HG03097 (cell line): ENCODE results near the gene FTO.
"Not testable (repeated sequence)": the region's sequence is repeated elsewhere in the genome, so short reads cannot be mapped to it uniquely, and the experiment has no call there.

ENCODE experiments used
- ATAC-seq: cut with Tn5 transposase; IDR thresholded peaks from one replicate; pipeline ENCODE4 v1.9.1; 2021; ENCODE audit not compliant: unreplicated experiment, low FRiP score

The FTO gene

DNA sequence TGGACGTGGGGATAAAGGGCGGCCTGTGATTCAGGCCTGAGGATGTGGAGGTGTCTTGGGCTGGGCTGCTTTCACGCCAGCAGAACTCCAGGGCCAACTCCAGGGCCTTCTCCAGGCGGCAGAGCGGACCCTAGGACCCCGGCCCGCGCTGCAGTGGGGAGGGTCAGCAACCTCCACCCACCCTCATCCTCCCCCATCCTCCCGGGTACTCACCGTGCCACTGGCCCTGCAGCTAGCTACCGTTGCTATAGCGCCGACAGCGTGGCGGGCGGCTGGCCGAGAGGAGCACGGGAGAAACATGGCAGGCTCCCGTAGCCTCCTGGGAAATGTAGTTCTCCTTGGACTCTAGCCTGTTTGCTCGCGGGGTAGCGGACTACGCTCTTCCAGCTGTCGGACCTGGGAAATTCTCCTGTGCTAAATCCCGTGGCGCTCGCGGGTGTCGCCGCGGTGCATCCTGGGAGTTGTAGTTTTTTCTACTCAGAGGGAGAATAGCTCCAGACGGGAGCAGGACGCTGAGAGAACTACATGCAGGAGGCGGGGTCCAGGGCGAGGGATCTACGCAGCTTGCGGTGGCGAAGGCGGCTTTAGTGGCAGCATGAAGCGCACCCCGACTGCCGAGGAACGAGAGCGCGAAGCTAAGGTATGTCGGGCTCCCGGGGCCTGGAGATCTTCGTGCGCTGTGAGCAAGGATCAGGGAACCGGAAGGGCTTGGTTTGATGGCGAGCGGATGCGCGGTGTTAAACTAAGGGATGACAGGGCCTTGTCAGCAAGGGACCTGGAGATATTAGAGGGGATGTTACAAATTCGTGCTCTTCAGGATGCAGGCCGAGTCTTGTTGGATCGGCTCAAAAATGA lies at the start of gene FTO, which contains the start of gene RPGRIP1L:
TSS of gene FTO (plus strand) at position 567 of the 855 bp plus-strand sequence.
TSS of gene RPGRIP1L (minus strand) at position 270 of the 855 bp plus-strand sequence. CDS start 3,136 bp downstream, outside the sequence.
- ATAC-seq = peak; percentile 99

DNA sequence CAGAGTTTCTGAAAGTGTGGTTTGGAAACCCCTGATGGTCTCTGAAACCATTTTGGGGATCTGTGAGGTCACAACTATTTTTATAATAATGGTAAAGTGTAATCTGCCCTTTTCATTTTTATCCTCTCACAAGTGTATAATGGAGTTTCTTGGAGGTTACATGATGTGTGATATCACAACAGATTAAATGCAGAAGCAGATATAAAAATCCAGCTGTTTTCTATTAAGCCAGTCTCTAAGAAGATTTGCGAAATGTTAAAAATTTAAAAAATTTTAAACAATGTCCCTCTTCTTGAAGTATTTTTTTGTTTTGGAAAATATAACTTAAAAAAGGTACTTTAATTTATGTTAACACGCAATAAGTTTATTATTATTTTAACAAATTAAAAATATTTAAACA lies 49.0 kb upstream of the FTO start:
- ATAC-seq = no peak

DNA sequence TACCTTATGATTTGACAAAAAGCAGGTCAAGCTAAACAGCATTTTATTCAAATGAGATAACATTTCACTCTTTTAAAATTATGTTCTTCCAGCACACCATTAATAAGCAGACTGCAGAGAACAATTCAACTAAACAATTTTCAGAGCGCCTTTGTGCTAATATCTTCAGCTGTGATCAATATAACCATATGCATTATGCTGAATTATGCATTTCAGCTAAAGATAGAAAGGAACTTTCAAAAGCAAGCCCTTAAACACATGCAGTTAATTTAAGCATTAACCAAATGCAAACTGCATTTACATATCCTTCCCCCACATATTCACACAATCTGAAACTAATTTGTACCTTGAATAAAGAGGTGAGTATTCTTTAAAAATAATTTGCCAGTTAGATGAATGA lies 41.9 kb upstream of the FTO start:
- no peak for ATAC-seq

DNA sequence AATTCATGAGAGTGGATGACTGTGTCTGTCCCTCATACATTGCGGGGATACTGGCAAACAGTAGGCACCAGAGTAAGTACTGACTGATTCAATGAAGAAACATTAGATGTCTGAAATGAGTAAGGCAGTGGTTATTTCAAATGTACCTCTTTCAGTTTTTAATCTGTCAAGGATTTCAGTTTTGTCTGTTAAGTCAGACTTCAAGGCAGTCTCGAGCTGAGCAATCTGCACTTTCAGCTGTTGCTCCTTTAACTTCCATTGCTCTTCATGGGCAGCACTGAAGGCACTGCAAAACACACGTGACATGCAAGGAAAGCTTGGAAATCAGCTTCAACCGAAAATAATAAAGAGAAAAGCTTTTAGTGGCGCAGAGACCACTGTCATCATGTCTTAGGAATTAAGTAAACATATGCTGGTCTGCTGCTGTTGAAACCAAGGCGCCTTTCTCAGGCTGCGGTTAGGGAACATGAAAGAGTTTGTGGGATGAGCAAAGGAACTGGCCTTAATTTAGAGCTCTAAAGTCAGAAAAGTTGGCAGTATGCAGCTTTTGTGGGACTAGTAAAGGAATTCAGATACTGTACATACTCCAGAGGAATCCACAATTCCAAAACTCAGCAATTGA lies 39.1 kb upstream of the FTO start:
- ATAC-seq = peak; percentile 50

DNA sequence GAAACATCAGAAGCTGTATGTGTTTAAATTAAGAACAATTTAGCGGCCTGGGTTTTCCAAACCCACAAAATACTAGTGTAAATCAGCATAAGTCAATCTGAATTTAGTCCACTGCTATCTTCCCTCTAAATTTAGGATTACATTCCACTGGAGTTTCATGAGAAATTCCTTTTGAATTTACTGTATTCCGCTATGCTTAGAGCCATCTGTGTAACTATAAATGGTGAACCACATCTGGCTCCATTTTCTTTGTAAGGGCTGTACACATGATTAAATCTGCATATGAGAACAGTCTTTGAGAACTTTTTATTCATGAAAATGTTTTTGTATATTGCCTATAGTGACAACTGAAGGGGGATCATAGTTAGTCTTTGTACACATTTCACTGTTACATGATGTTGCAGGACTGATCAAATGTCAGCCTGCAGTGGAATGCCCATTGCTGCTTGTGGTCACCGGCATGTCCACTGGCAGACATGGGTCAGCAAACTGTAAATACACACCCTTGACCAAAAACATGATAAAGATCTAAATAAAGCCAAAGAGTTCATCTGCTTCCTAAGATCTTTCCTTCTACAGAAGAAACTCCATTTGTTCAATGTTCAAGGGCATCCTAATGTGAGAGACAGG lies 37.1 kb upstream of the FTO start:
- ATAC-seq = no peak

DNA sequence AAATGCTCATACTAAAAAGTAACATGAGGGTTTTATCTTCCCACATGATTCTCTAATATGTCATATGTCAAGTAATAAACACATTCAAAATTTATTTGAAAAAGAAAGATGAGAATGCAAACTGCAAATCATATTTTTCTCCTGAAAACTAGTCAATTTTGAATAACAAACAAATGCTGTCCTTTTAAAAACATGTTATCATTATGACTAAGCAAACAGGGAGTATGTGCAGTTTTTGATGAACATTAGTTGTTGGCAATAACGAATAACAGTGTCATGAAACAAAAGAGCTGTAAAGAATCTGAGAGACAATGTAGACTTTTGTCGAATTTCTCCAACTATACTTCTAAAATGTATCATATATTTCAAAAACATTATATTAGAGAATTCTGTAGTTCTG lies 35.1 kb upstream of the FTO start:
- no peak for ATAC-seq

DNA sequence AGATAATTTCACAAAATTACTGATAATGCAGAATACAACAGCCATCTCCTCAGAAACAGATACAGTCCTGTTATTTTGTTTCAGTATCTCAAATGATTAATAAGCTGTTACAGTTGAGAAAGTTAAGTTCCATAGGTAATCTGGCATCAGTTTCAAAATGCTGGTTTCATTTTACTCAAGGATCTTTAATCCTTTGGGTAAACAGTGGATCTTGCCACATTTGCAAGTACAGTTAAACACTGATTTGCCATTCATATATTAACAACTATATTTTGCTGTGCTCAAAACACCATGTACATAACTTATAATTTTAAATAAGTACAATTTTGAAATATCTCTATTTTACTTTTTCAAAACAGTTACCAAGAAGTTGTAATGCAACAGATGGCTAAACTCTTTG lies 31.5 kb upstream of the FTO start:
- ATAC-seq = no peak

DNA sequence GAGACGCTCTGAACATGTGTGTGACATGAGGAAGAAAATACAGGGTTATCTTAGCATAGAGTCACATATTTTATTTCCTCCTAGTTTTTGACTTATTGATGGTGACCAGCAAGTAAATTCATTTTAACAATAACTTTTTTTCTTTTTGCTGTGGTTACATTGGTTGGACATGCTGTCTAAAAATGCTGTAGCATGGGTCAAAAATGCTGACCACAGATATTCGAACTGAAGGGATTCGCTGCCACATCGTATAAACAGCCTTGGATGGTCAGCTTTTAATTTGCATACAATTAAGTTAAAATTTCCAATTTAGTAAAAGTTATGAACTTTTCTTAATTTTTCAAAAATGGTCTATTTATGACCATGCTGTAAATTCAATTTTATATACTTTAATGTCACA lies 30.8 kb upstream of the FTO start:
- no peak for ATAC-seq

DNA sequence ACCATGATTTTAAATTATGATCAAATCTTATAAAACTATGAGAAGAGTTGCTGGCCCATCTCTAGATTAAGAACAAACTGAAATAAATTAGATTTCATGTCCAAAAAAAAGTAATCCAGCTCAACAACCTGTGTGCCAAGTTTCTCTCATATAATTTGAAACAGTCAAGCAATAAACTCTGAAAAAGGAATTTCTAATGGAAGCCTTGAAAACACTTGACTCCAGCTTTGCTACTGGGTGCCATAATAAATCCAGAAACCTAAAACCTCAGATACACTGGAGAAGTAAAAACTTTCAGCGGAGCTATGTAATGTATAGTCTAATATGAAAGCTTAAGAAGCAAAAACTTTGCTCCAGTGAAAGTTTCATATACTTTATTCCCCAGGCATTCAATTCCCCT lies 25.8 kb upstream of the FTO start:
- ATAC-seq = no peak

DNA sequence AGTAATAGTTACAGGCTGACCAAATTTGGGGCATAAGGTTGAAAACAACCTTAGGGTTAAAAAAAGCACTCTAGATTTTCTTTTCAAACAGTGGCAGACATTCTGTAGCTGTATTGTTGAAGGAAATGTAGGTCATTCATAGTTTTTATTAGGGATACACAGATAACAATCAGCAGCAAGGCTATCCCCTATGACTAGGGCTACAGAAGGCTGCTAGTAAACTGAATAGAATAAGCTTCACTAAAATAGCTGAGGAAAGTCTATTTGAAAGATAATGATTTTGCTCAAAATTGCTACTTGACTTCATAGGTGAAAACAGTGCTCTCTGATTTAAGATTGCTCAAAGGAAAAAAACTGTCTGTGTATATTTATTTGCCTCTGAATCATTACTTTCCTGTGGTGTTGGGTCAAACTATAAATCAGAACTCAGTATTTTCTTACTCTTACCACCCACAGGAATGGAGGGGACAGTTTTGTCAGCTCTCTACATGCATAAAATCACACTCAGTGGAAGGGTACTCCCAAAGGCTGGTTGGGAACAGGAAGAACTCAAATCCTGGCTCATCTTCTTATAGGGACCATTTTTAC lies 25.1 kb upstream of the FTO start:
- ATAC-seq = no peak

DNA sequence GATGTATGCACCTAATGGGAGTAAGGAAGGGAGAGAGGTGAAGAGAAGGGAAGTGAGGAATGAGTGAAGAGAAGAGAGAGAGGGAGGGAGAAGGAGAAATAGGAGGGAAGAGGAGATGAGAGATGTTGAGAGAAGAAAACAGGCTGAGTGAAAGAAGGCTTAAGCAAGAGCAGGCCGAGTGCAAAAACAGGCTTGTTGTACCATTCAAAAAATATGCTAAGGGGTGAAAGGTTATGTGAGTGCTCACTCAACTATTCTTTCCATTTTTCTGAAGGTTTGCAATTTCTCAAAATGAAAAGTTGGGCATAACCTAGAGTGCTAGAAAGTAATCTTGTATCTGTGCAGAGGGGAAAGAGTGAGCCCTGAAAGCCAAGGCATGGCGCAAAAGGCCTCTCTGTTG lies 23.2 kb upstream of the FTO start:
- no peak for ATAC-seq

DNA sequence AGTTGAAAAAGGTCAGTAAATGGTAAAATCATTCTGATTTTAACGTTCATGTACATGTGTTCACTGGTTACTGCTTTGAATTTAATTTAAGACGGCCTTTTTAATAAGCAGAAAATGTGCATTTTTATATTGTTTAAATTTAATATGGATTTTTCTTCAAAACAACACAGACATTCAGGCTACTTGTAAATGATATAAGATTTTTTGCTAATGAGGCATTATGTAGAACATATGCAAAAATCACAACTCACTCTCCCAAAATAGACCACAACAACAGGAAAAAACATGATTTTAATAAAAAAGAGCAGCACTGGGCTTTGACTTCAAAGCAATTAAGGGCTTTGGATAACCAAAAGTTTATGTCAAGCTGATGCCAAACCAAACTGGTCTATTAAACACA lies 22.6 kb upstream of the FTO start:
- no peak for ATAC-seq

DNA sequence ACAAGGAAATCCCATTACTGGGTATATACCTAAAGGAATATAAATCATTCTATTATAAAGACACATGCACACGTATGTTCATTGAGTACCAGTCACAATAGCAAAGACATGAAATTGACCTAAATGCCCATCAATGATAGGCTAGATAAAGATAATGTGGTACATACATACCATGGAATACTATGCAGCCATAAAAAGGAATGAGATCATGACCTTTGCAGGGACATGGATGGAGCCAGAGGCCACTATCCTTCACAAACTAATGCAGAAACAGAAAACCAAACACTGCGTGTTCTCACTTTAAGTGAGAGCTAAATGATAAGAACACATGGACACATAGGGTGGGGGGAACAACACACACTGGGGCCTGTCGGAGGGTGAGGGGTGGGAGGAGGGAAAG lies 18.6 kb upstream of the FTO start:
- ATAC-seq = not testable (repeated sequence)

DNA sequence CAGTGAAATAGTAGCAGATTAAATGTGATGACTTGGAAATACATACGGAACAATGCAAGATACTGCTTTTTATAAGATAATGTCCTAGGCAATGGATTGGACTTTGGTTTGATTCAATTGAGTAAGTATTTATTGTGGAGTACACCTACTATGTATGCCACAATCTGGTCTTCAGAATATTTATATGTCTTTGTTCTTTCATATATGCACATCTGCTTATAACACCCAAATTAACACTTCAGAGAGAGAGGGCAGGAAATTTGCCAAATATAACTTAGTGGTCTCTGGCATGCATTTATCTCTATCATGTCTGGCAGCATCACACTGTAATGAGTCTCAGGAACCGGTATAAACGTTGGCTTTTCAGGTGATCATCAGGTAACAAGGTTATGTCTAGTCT lies 17.2 kb upstream of the FTO start:
- no peak for ATAC-seq

DNA sequence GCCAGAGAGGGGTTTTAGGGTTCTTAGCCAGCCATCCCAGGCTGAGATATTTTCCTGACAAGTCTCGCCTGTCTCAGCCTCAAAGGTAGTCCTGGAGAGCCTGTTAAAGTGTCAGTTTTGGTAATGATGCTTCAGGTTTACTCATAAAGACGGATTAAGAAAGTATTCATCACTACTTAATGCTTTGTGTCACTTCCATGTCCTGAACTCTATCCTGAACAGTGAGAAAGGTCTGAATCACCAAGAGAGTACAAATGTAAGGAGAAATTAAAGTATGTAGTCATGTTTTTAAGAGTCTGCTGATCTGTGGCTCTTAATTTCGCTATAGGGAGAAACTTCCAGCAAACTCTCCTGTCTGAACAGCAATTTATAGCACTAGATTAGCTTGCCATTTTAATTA lies 14.3 kb upstream of the FTO start:
- ATAC-seq = no peak

DNA sequence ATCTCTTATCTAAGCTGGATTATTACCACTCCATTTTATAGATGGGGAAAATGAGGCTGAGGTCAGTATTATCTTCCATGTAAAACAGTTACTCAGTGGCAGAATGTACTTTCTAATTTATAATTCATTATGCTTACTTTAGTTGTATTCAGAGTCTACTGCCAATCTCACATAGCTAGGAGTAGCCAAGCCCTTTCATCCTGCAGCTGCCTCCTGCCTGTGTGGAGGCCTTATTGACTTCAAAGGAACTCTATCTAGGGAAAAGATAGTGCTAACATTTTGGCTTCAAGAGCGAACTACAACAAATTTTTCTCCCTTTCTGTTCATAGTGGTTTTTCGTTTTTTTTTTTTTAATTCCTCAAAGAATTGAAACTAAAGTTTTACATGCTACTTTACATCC lies 13.2 kb upstream of the FTO start:
- ATAC-seq = no peak

DNA sequence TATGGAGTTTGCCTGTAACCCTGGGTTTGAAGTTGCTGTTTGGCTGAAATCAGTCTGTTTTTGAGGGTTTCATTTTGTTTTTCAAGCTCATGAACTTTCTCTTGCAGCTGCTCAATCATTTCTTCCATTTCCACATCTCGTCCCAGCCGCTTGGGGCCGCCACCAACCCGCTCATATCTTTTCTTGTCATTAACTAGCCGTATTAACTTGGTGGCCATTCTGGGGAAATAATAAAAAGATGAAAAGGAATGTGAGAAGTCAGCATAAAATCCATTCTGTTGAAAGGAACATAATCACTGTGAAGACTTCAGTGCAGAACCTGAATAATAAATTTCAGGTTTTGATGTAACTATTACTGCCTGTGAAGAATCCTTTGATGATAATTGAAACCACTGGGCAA lies 11.8 kb upstream of the FTO start:
- no peak for ATAC-seq

DNA sequence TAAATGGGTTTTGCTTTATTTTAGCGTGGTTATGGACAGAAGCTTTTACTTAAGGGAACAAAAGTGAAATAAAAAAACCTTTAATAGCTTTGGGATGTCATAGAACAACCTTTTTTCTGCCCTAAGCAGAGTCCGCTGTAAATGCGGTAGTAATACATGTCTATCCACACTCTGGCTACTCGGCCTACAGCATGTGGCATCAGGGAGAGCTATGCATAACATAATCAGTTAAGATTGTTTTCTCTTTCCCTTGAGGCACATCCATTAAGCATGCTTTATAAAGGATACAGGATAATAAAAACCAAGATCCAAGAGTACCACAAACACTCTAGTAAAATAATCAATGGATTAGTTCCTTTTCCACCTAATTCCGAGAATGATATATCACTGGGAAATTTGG lies 10.6 kb upstream of the FTO start:
- no peak for ATAC-seq

DNA sequence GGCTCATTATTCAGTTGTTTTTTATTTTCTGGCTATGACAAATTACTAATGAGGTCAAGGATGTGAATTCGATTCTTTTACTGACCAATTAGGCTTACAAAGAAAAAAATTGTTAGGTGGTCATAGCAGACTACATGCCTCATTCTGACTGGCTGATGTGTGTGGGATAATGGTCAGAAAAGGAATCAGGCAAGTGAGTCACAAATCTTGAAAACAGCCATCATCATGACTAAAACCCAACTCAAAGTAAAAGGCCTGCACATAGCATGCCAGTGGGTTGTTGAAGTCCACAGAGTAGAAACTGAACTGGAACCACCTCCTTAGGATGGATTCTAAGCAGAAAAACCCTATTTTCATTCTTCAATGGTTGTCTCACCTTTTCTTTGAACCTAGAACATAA lies 8.9 kb upstream of the FTO start:
- ATAC-seq = no peak

DNA sequence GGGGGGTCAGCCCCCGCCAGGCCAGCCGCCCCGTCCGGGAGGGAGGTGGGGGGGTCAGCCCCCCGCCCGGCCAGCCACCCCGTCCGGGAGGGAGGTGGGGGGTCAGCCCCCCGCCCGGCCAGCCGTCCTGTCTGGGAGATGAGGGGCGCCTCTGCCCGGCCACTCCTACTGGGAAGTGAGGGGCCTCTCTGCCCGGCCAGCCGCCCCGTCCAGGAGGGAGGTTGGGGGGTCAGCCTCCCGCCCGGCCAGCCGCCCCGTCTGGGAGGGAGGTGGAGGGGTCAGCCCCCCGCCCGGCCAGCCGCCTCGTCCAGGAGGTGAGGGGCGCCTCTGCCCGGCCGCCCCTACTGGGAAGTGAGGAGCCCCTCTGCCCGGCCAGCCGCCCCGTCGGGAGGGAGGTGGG lies 5.7 kb upstream of the FTO start:
- not testable (repeated sequence) for ATAC-seq

DNA sequence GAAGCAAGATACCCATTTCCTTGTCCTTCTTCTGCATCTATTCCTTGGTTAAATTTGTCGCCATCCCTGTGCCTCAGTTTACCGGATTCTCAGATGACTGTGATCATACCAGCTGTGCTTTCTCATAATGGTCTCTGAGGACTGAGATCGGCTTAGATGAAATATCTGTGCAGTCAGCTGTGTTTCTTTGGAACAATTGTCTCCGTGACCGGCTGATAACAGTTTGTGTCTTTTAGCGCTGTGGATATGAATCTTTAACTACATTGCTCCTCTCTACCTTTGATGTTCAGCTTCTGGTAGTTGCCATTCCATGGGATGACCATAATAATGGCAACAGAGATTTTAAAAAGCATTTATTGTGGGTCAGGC lies 473 bp downstream of the FTO start:
- ATAC-seq = no peak
